MM.1S (cell line): ENCODE data around the gene CDKN1B.

Experiments used
- DNase-seq: peaks from one replicate; pipeline ENCODE4 v3.0.0-alpha.2; 2015
- H2AFZ ChIP-seq: fragments of 300-600 bp; sonication (generic); 2 replicates; pipeline ENCODE4 v1.6.0; 2016; ENCODE audit warnings: antibody characterized with exemption, low read length
- H3F3A ChIP-seq: fragments of 300-600 bp; sonication (generic); 2 replicates; pipeline ENCODE4 v1.6.1; 2016; ENCODE audit warnings: mild to moderate bottlenecking, antibody characterized with exemption, low read length, moderate library complexity, mixed read lengths; ENCODE audit not compliant: insufficient read depth
- H3K27ac ChIP-seq: fragments of 300-600 bp; sonication (generic); 2 replicates; pipeline ENCODE4 v1.5.1; 2016; ENCODE audit warnings: mild to moderate bottlenecking, low read length
- H3K27me3 ChIP-seq: fragments of 300-600 bp; sonication (generic); replicated peaks from 2 replicates; pipeline ENCODE4 v1.6.0; 2016; ENCODE audit warnings: low read length; ENCODE audit not compliant: insufficient read depth
- H3K36me3 ChIP-seq: fragments of 300-600 bp; sonication (generic); replicated peaks from 2 replicates; pipeline ENCODE4 v1.6.1; 2016; ENCODE audit warnings: mild to moderate bottlenecking, low read length, mixed read lengths; ENCODE audit not compliant: insufficient read depth
- H3K4me1 ChIP-seq: fragments of 300-600 bp; sonication (generic); 2 replicates; pipeline ENCODE4 v1.6.1; 2016; ENCODE audit warnings: low read length, mixed read lengths
- H3K4me2 ChIP-seq: fragments of 300-600 bp; sonication (generic); 2 replicates; pipeline ENCODE4 v1.6.0; 2016; ENCODE audit warnings: low read depth, low read length
- H3K4me3 ChIP-seq: fragments of 300-600 bp; sonication (generic); 2 replicates; pipeline ENCODE4 v1.5.1; 2016; ENCODE audit warnings: low read length, mixed read lengths
- H3K79me2 ChIP-seq: fragments of 300-600 bp; sonication (generic); 2 replicates; pipeline ENCODE4 v1.6.1; 2016; ENCODE audit warnings: mixed run types, low read length, mixed read lengths
- H3K9ac ChIP-seq: fragments of 300-600 bp; sonication (generic); 2 replicates; pipeline ENCODE4 v1.6.1; 2016; ENCODE audit warnings: low read length, mixed read lengths
- H3K9me2 ChIP-seq: fragments of 300-600 bp; sonication (generic); replicated peaks from 2 replicates; pipeline ENCODE4 v1.6.1; 2016; ENCODE audit warnings: mild to moderate bottlenecking, low read length, mixed read lengths; ENCODE audit not compliant: insufficient read depth
- H3K9me3 ChIP-seq: fragments of 300-600 bp; sonication (generic); replicated peaks from 2 replicates; pipeline ENCODE4 v1.6.1; 2016; ENCODE audit warnings: mild to moderate bottlenecking, low read length, mixed read lengths; ENCODE audit not compliant: insufficient read depth
- H4K20me1 ChIP-seq: fragments of 300-600 bp; sonication (generic); 2 replicates; pipeline ENCODE4 v1.6.1; 2016; ENCODE audit warnings: mild to moderate bottlenecking, low read length, moderate library complexity, mixed read lengths; ENCODE audit not compliant: insufficient read depth
- CTCF ChIP-seq: fragments of 300-600 bp; sonication (generic); IDR thresholded peaks from 2 replicates; pipeline ENCODE4 v1.5.1; 2016; ENCODE audit warnings: antibody characterized with exemption, low read length, mixed read lengths
- EZH2 ChIP-seq: fragments of 300-600 bp; sonication (generic); optimal IDR thresholded peaks from 2 replicates; pipeline ENCODE3; 2017; ENCODE audit warnings: low read depth, mild to moderate bottlenecking, antibody characterized with exemption, low read length, mixed read lengths
- EZH2phosphoT487 ChIP-seq: fragments of 300-600 bp; sonication (generic); IDR thresholded peaks from 2 replicates; pipeline ENCODE4 v1.6.1; 2018; ENCODE audit warnings: antibody characterized with exemption, low read length

CDKN1B gene

GRCh38 chr12:12724421-12725085 lies 7.4 kb downstream of the CDKN1B start:
- H3F3A ChIP-seq = peaks cover 77% of the 10 kb centered on the region
- peak overlapping the region; percentile 97 for H3K27ac ChIP-seq
- H3K9me2 ChIP-seq = no peaks in the 10 kb centered on the region
- peaks cover 4% of the 10 kb centered on the region; the same call in 1 of the 2 replicates for H3K36me3 ChIP-seq
- peak overlapping the region; percentile 100 for H3K9ac ChIP-seq
- TF ChIP-seq CTCF = no peak
- no peak for TF ChIP-seq EZH2
- peak overlapping the region; percentile 94 for H3K4me3 ChIP-seq
- H3K79me2 ChIP-seq = peaks cover 89% of the 10 kb centered on the region
- H3K9me3 ChIP-seq = no peaks in the 10 kb centered on the region
- DNase-seq = peak; percentile 76
- H3K27me3 ChIP-seq = no peaks in the 10 kb centered on the region
- H3K4me2 ChIP-seq = peak overlapping the region; percentile 89
- no peak overlapping the region for H2AFZ ChIP-seq
- H3K4me1 ChIP-seq = peaks cover 21% of the 10 kb centered on the region
- no peaks in the 10 kb centered on the region for H4K20me1 ChIP-seq

DNA sequence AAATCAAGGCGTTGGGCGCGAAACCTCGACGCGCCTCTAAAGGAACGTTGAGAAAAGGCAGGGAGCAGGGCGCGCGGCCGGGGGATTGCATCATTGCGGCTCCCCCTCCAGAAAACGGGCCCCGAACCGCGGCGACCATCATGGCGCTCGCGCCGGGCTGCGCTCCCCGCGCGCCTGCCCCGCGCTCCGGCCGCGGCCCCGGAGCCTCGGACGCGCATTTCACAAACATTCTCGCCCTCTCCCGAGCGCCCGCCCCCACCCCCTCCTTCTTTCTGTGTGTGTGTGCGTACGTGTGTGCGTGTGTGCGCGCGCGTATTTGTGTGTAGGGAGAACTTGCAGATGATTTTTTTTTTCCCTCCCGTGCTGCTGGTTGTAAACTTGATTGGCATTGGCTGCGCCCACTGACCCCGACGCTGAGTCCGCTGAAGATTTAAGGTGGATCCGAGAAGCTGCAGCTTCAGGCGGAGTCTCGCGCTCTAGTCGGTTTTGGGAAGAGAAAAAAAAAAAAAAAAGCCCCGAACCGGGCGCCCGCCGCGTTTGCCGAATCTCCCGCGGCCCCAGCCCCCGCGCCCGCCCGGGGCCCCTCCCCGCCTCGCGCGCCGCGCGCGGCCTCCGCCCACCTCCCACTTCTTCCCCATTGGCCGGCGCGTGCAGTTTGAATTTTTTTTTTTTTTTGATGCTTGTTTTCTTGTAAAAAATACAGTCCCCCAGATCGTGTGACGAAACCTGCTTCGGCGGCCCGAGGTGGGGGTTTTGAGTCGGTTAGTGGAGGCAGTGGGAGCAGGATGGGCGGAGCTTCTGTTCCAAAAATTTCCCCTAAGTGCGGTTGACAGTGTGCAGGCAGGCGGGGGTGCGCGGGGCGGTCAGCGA lies 8.2 kb downstream of the CDKN1B start:
- Histone ChIP-seq H3F3A (peaks cover 69% of the 10 kb centered on the region), H3K4me1 (peaks cover 21% of the 10 kb centered on the region), H3K4me2 (peak overlapping the region; percentile 89; the same call in 1 of the 2 replicates), H3K9me2 (no peaks in the 10 kb centered on the region), H3K27ac (peak overlapping the region; percentile 97), H4K20me1 (no peaks in the 10 kb centered on the region), H3K36me3 (no peaks in the 10 kb centered on the region; the same call in 1 of the 2 replicates), H3K9ac (peak overlapping the region; percentile 100), H3K27me3 (no peaks in the 10 kb centered on the region), H2AFZ (no peak overlapping the region), H3K4me3 (peak overlapping the region; percentile 94), H3K9me3 (no peaks in the 10 kb centered on the region), H3K79me2 (peaks cover 89% of the 10 kb centered on the region)
- peak; percentile 98 for DNase-seq
- TF ChIP-seq EZH2 = no peak
- no peak for TF ChIP-seq CTCF
- TF ChIP-seq EZH2phosphoT487 = no peak

GRCh38 chr12:12725956-12726554 lies 8.9 kb downstream of the CDKN1B start:
- Histone ChIP-seq H3K4me2 (peak overlapping the region; percentile 86; the same call in 1 of the 2 replicates), H3K9me3 (no peaks in the 10 kb centered on the region), H3K4me3 (peak overlapping the region; percentile 83), H3K4me1 (peaks cover 21% of the 10 kb centered on the region), H3K9me2 (no peaks in the 10 kb centered on the region), H3K79me2 (peaks cover 89% of the 10 kb centered on the region), H3K9ac (peak overlapping the region; percentile 88), H2AFZ (no peak overlapping the region), H4K20me1 (no peaks in the 10 kb centered on the region), H3F3A (peaks cover 62% of the 10 kb centered on the region), H3K27ac (peak overlapping the region; percentile 97), H3K27me3 (no peaks in the 10 kb centered on the region), H3K36me3 (no peaks in the 10 kb centered on the region; the same call in 1 of the 2 replicates)
- DNase-seq = peak; percentile 30
- TF ChIP-seq CTCF = no peak
- TF ChIP-seq EZH2 = no peak
- no peak for TF ChIP-seq EZH2phosphoT487
